MM.1S (cell line): ENCODE data around the gene CTCF.

Source experiments
- DNase-seq: peaks from one replicate; pipeline ENCODE4 v3.0.0-alpha.2; 2015
- H2AFZ ChIP-seq: fragments of 300-600 bp; sonication (generic); 2 replicates; pipeline ENCODE4 v1.6.0; 2016; ENCODE audit warnings: antibody characterized with exemption, low read length
- H3F3A ChIP-seq: fragments of 300-600 bp; sonication (generic); 2 replicates; pipeline ENCODE4 v1.6.1; 2016; ENCODE audit warnings: mild to moderate bottlenecking, antibody characterized with exemption, low read length, moderate library complexity, mixed read lengths; ENCODE audit not compliant: insufficient read depth
- H3K27ac ChIP-seq: fragments of 300-600 bp; sonication (generic); 2 replicates; pipeline ENCODE4 v1.5.1; 2016; ENCODE audit warnings: mild to moderate bottlenecking, low read length
- H3K27me3 ChIP-seq: fragments of 300-600 bp; sonication (generic); replicated peaks from 2 replicates; pipeline ENCODE4 v1.6.0; 2016; ENCODE audit warnings: low read length; ENCODE audit not compliant: insufficient read depth
- H3K36me3 ChIP-seq: fragments of 300-600 bp; sonication (generic); replicated peaks from 2 replicates; pipeline ENCODE4 v1.6.1; 2016; ENCODE audit warnings: mild to moderate bottlenecking, low read length, mixed read lengths; ENCODE audit not compliant: insufficient read depth
- H3K4me1 ChIP-seq: fragments of 300-600 bp; sonication (generic); 2 replicates; pipeline ENCODE4 v1.6.1; 2016; ENCODE audit warnings: low read length, mixed read lengths
- H3K4me2 ChIP-seq: fragments of 300-600 bp; sonication (generic); 2 replicates; pipeline ENCODE4 v1.6.0; 2016; ENCODE audit warnings: low read depth, low read length
- H3K4me3 ChIP-seq: fragments of 300-600 bp; sonication (generic); 2 replicates; pipeline ENCODE4 v1.5.1; 2016; ENCODE audit warnings: low read length, mixed read lengths
- H3K79me2 ChIP-seq: fragments of 300-600 bp; sonication (generic); 2 replicates; pipeline ENCODE4 v1.6.1; 2016; ENCODE audit warnings: mixed run types, low read length, mixed read lengths
- H3K9ac ChIP-seq: fragments of 300-600 bp; sonication (generic); 2 replicates; pipeline ENCODE4 v1.6.1; 2016; ENCODE audit warnings: low read length, mixed read lengths
- H3K9me2 ChIP-seq: fragments of 300-600 bp; sonication (generic); replicated peaks from 2 replicates; pipeline ENCODE4 v1.6.1; 2016; ENCODE audit warnings: mild to moderate bottlenecking, low read length, mixed read lengths; ENCODE audit not compliant: insufficient read depth
- H3K9me3 ChIP-seq: fragments of 300-600 bp; sonication (generic); replicated peaks from 2 replicates; pipeline ENCODE4 v1.6.1; 2016; ENCODE audit warnings: mild to moderate bottlenecking, low read length, mixed read lengths; ENCODE audit not compliant: insufficient read depth
- H4K20me1 ChIP-seq: fragments of 300-600 bp; sonication (generic); 2 replicates; pipeline ENCODE4 v1.6.1; 2016; ENCODE audit warnings: mild to moderate bottlenecking, low read length, moderate library complexity, mixed read lengths; ENCODE audit not compliant: insufficient read depth
- EZH2 ChIP-seq: fragments of 300-600 bp; sonication (generic); optimal IDR thresholded peaks from 2 replicates; pipeline ENCODE3; 2017; ENCODE audit warnings: low read depth, mild to moderate bottlenecking, antibody characterized with exemption, low read length, mixed read lengths
- EZH2phosphoT487 ChIP-seq: fragments of 300-600 bp; sonication (generic); IDR thresholded peaks from 2 replicates; pipeline ENCODE4 v1.6.1; 2018; ENCODE audit warnings: antibody characterized with exemption, low read length
- TF ChIP-seq, protein P1 (sequence below): fragments of 300-600 bp; sonication (generic); IDR thresholded peaks from 2 replicates; pipeline ENCODE4 v1.5.1; 2016; ENCODE audit warnings: antibody characterized with exemption, low read length, mixed read lengths

The CTCF gene

DNA sequence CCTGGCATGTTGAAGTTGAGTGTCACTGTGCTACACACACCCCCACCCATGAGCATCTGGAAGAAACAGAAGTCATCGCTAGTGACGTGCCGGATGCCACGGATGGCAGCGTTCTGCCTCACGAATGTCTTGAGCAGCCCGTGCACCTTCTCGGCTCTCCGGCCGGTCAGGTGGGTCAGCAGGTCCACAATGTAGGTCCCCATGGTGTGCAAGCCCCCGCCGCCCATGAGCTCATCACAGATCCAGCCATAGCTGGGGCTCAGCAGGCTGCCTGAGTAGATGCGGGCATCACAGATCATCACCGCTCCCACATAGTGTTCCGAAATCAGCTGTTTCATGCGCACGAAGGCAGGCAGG, 113.2 kb downstream of the CTCF start:
- H3K27me3 ChIP-seq, result no peaks in the 10 kb centered on the region
- no peak overlapping the region for H3K4me2 ChIP-seq
- H3K9me3 ChIP-seq, result no peaks in the 10 kb centered on the region
- no peak overlapping the region for H2AFZ ChIP-seq
- TF ChIP-seq EZH2, result no peak
- TF ChIP-seq, protein P1, sequence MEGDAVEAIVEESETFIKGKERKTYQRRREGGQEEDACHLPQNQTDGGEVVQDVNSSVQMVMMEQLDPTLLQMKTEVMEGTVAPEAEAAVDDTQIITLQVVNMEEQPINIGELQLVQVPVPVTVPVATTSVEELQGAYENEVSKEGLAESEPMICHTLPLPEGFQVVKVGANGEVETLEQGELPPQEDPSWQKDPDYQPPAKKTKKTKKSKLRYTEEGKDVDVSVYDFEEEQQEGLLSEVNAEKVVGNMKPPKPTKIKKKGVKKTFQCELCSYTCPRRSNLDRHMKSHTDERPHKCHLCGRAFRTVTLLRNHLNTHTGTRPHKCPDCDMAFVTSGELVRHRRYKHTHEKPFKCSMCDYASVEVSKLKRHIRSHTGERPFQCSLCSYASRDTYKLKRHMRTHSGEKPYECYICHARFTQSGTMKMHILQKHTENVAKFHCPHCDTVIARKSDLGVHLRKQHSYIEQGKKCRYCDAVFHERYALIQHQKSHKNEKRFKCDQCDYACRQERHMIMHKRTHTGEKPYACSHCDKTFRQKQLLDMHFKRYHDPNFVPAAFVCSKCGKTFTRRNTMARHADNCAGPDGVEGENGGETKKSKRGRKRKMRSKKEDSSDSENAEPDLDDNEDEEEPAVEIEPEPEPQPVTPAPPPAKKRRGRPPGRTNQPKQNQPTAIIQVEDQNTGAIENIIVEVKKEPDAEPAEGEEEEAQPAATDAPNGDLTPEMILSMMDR, result no peak
- H3K4me3 ChIP-seq, result no peak overlapping the region
- H3K9me2 ChIP-seq, result no peaks in the 10 kb centered on the region
- H3K79me2 ChIP-seq, result no peaks in the 10 kb centered on the region
- H3K9ac ChIP-seq, result no peak overlapping the region
- DNase-seq, result no peak
- H3K4me1 ChIP-seq, result no peaks in the 10 kb centered on the region
- no peaks in the 10 kb centered on the region for H3K36me3 ChIP-seq
- H4K20me1 ChIP-seq, result no peaks in the 10 kb centered on the region
- no peaks in the 10 kb centered on the region for H3F3A ChIP-seq
- no peak overlapping the region for H3K27ac ChIP-seq

DNA sequence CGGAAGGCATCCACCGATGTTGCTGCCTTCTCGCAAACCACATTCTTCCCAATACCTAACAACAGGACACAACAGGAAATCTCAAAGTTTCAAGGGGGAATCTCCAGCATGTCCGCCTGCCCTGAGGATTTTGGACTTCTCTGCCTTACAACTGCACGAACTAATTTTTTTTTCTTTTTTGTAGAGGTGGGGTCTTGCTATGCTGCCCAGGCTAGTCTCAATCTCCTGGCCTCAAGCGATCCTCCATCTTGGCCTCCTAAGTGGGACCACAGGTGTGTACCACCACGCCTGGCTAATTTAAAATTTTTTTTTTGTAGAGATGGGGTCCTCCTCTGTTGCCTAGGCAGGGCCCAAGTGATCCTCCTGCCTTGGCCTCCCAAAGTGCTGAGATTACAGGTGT, 113.7 kb downstream of the CTCF start:
- Histone ChIP-seq H3K4me1 (no peaks in the 10 kb centered on the region), H3K27ac (no peak overlapping the region), H3K9ac (no peak overlapping the region), H3K27me3 (no peaks in the 10 kb centered on the region), H3F3A (no peaks in the 10 kb centered on the region), H3K36me3 (no peaks in the 10 kb centered on the region), H3K4me3 (no peak overlapping the region), H3K9me3 (no peaks in the 10 kb centered on the region), H3K4me2 (no peak overlapping the region), H3K9me2 (no peaks in the 10 kb centered on the region), H2AFZ (no peak overlapping the region), H4K20me1 (no peaks in the 10 kb centered on the region), H3K79me2 (no peaks in the 10 kb centered on the region)
- no peak for DNase-seq
- TF ChIP-seq, protein P1, result no peak
- TF ChIP-seq EZH2phosphoT487, result no peak
- TF ChIP-seq EZH2, result no peak

DNA sequence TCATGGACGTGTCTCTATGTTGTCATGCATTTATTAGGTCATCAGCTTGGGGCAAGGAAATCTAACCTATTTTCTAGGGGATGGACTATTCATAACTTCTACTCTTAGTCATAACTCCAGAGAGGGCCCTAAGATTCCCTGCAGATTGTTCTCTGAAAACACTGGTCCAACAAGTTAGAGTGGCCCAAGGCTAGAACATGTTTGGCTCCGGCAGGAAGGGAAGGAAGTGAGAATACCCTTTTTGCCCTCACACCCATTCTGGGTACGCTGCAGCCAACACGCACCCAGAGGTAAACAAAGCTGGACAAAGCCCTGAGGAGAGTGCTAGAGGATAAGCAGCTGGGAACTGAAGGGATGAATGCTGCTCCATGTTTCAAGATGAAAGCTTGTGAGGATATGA, 114.2 kb downstream of the CTCF start:
- Histone ChIP-seq H4K20me1 (no peaks in the 10 kb centered on the region), H3K9me2 (no peaks in the 10 kb centered on the region), H3K4me1 (no peaks in the 10 kb centered on the region), H3K27me3 (no peaks in the 10 kb centered on the region), H3K27ac (no peak overlapping the region), H3K4me3 (no peak overlapping the region), H3K9me3 (no peaks in the 10 kb centered on the region), H3K4me2 (no peak overlapping the region), H3K79me2 (no peaks in the 10 kb centered on the region), H2AFZ (no peak overlapping the region), H3K9ac (no peak overlapping the region), H3F3A (no peaks in the 10 kb centered on the region), H3K36me3 (no peaks in the 10 kb centered on the region)
- no peak for DNase-seq
- TF ChIP-seq, protein P1, result no peak
- no peak for TF ChIP-seq EZH2
- no peak for TF ChIP-seq EZH2phosphoT487

DNA sequence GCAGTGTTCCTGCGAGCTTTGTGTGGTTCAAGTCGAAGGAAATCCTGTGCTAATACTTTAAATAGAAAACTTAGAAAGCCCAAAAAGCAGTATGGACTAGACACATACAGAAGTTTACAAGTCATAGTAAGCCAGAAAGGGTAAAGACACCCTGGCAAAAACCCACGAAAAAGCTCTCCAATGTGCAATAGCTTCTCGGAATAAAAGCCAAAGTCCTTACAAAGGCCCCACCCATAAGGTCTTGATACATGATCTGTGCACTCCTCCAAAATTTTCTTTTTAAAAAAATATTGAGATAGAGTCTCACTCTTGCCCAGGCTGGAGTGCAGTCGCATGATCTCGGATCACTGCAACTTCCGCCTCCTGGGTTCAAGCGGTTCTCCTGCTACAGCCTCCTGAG, 114.6 kb downstream of the CTCF start:
- no peak for DNase-seq
- TF ChIP-seq, protein P1, result no peak
- TF ChIP-seq EZH2phosphoT487, result no peak
- TF ChIP-seq EZH2, result no peak
- H3K79me2 ChIP-seq, result no peaks in the 10 kb centered on the region
- H3K4me1 ChIP-seq, result no peaks in the 10 kb centered on the region
- no peak overlapping the region for H3K4me2 ChIP-seq
- H3K9me2 ChIP-seq, result no peaks in the 10 kb centered on the region
- no peak overlapping the region for H2AFZ ChIP-seq
- H3K9ac ChIP-seq, result no peak overlapping the region
- H3K9me3 ChIP-seq, result no peaks in the 10 kb centered on the region
- no peaks in the 10 kb centered on the region for H4K20me1 ChIP-seq
- H3K27ac ChIP-seq, result no peak overlapping the region
- no peaks in the 10 kb centered on the region for H3F3A ChIP-seq
- no peaks in the 10 kb centered on the region for H3K36me3 ChIP-seq
- no peaks in the 10 kb centered on the region for H3K27me3 ChIP-seq
- no peak overlapping the region for H3K4me3 ChIP-seq
